Adrenal gland (tissue), 5 donors: ENCODE measurements around the gene FAM89B.

ENCODE experiments used
- POLR2A ChIP-seq, 2 donors: fragments of 450-650 bp; IDR thresholded peaks; one replicate each; pipeline ENCODE4 v1.6.1; 2017; ENCODE audit warnings: antibody characterized with exemption in 2 of 2, mild to moderate bottlenecking in 2 of 2, moderate library complexity in 1 of 2
- TF ChIP-seq, protein P1 (sequence below), 6 experiments: fragments of 450-650 bp in 4 of 6; fragments of 200-600 bp in 2 of 6; sonication (generic) in 1 of 6; IDR thresholded peaks; 1 replicate in 5 of 6; 2 replicates in 1 of 6; pipeline versions ENCODE4 v1.5.1 to v1.8.0; 2016 to 2021; ENCODE audit warnings: antibody characterized with exemption in 6 of 6, mild to moderate bottlenecking in 2 of 6, moderate library complexity in 1 of 6
- donor health status: DM: no; HTN: no; CAD: no.

DNA sequence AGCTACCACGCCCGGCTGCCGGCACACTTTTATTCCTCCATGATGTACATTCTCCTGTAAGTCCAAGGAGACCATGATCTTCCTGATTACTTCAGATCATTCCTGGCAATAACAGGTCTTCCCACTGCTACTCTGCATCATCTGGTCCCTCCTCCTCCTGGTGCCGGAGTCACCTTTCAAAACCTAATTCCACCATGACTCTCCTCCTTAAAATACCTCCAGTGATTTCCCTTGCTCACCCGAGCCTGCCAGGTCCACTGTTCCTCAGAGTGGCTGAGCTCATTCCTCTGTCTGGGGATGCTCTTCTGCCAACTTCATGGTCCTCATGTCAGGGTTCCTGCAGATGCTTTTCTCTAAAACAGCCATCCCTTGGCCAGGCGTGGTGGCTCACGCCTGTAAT lies 10.3 kb upstream of the FAM89B start:
- TF ChIP-seq, protein P1, sequence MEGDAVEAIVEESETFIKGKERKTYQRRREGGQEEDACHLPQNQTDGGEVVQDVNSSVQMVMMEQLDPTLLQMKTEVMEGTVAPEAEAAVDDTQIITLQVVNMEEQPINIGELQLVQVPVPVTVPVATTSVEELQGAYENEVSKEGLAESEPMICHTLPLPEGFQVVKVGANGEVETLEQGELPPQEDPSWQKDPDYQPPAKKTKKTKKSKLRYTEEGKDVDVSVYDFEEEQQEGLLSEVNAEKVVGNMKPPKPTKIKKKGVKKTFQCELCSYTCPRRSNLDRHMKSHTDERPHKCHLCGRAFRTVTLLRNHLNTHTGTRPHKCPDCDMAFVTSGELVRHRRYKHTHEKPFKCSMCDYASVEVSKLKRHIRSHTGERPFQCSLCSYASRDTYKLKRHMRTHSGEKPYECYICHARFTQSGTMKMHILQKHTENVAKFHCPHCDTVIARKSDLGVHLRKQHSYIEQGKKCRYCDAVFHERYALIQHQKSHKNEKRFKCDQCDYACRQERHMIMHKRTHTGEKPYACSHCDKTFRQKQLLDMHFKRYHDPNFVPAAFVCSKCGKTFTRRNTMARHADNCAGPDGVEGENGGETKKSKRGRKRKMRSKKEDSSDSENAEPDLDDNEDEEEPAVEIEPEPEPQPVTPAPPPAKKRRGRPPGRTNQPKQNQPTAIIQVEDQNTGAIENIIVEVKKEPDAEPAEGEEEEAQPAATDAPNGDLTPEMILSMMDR (IDR thresholded peaks at IDR 0.05): no peak
- TF ChIP-seq POLR2A (IDR thresholded peaks at IDR 0.05): no peak
